ENCODE measurements around the gene JADE3.
"Not testable (repeated sequence)": the region's sequence is repeated elsewhere in the genome, so short reads cannot be mapped to it uniquely, and the experiment has no call there.

The JADE3 gene

GRCh38 chrX:46938589-46938988, 26.4 kb downstream of the JADE3 start:
- no peak for DNase-seq

GRCh38 chrX:46941341-46941740, 29.1 kb downstream of the JADE3 start:
- DNase-seq = no peak

- DNase-seq = no peak
These were observed 40.9 kb downstream of the JADE3 start for GRCh38 chrX:46953137-46953527.

GRCh38 chrX:46953597-46953996, 41.4 kb downstream of the JADE3 start:
- DNase-seq = no peak

GRCh38 chrX:46954716-46955115, 42.5 kb downstream of the JADE3 start:
- no peak for DNase-seq

- not testable (repeated sequence) for DNase-seq
These were observed 44.4 kb downstream of the JADE3 start for GRCh38 chrX:46956589-46956988.

GRCh38 chrX:46957297-46957696, 45.1 kb downstream of the JADE3 start:
- DNase-seq = no peak

GRCh38 chrX:46959101-46959500, 46.9 kb downstream of the JADE3 start:
- no peak for DNase-seq

- DNase-seq = no peak
These were observed 47.9 kb downstream of the JADE3 start for GRCh38 chrX:46959985-46960700.

GRCh38 chrX:46961097-46961496, 48.9 kb downstream of the JADE3 start:
- DNase-seq = no peak

GRCh38 chrX:46961574-46962283, 49.5 kb downstream of the JADE3 start:
- DNase-seq = no peak

- DNase-seq = no peak
These were observed 53.0 kb downstream of the JADE3 start for GRCh38 chrX:46965125-46965758.

GRCh38 chrX:46967547-46967946, 55.3 kb downstream of the JADE3 start:
- no peak for DNase-seq

GRCh38 chrX:46977046-46977445, 64.8 kb downstream of the JADE3 start:
- DNase-seq = not testable (repeated sequence)

GRCh38 chrX:46978341-46979291, 66.4 kb downstream of the JADE3 start:
- peak; percentile 49 for DNase-seq

- DNase-seq = no peak
These were observed 72.5 kb downstream of the JADE3 start for GRCh38 chrX:46984705-46985104.

GRCh38 chrX:46989548-46989947, 77.3 kb downstream of the JADE3 start:
- DNase-seq = no peak

GRCh38 chrX:46991664-46992063, 79.4 kb downstream of the JADE3 start:
- no peak for DNase-seq

GRCh38 chrX:46992070-46992469, 79.8 kb downstream of the JADE3 start:
- no peak for DNase-seq

GRCh38 chrX:46994096-46994495, 81.9 kb downstream of the JADE3 start:
- DNase-seq = no peak

GRCh38 chrX:47012131-47012530, 99.9 kb downstream of the JADE3 start:
- no peak for DNase-seq

GRCh38 chrX:47026198-47026597, 114.0 kb downstream of the JADE3 start:
- DNase-seq = no peak

GRCh38 chrX:47030339-47030738, 118.1 kb downstream of the JADE3 start:
- DNase-seq = peak; percentile 21

All from CD4-positive, alpha-beta T cell treated with Interleukin-4 for 4 hours (primary cell).